Measurements from ENCODE around the gene TOM1. TPM values are rescaled to one million over a fixed set of nuclear protein-coding genes. Genes with fewer than 3 reads are reported as not detected.
A peak's percentile ranks its signal among the peaks of the same experiment; 100 is the strongest.

Gene TOM1
- total and polyA plus RNA-seq, 2 of the 13 experiments (the other 11 are each of a cell fraction or from before 2014, with no cell fraction given), result 30.8 to 87.3 TPM

GRCh38 chr22:35380537-35381423 is 81.1 kb downstream of the TOM1 start, which contains the start of gene HMOX1 (continued):
- TF ChIP-seq, protein P1, sequence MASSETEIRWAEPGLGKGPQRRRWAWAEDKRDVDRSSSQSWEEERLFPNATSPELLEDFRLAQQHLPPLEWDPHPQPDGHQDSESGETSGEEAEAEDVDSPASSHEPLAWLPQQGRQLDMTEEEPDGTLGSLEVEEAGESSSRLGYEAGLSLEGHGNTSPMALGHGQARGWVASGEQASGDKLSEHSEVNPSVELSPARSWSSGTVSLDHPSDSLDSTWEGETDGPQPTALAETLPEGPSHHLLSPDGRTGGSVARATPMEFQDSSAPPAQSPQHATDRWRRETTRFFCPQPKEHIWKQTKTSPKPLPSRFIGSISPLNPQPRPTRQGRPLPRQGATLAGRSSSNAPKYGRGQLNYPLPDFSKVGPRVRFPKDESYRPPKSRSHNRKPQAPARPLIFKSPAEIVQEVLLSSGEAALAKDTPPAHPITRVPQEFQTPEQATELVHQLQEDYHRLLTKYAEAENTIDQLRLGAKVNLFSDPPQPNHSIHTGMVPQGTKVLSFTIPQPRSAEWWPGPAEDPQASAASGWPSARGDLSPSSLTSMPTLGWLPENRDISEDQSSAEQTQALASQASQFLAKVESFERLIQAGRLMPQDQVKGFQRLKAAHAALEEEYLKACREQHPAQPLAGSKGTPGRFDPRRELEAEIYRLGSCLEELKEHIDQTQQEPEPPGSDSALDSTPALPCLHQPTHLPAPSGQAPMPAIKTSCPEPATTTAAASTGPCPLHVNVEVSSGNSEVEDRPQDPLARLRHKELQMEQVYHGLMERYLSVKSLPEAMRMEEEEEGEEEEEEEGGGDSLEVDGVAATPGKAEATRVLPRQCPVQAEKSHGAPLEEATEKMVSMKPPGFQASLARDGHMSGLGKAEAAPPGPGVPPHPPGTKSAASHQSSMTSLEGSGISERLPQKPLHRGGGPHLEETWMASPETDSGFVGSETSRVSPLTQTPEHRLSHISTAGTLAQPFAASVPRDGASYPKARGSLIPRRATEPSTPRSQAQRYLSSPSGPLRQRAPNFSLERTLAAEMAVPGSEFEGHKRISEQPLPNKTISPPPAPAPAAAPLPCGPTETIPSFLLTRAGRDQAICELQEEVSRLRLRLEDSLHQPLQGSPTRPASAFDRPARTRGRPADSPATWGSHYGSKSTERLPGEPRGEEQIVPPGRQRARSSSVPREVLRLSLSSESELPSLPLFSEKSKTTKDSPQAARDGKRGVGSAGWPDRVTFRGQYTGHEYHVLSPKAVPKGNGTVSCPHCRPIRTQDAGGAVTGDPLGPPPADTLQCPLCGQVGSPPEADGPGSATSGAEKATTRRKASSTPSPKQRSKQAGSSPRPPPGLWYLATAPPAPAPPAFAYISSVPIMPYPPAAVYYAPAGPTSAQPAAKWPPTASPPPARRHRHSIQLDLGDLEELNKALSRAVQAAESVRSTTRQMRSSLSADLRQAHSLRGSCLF (CRISPR knock-in tag; IDR thresholded peaks at IDR 0.05; ENCODE audit: borderline replicate concordance), result no peak
- TF ChIP-seq HNRNPL (IDR thresholded peaks at IDR 0.05; ENCODE audit: low read depth, low read length), result peak; percentile 83; the same call in 1 of the 2 replicates
- TF ChIP-seq IRF2 (CRISPR knock-in tag; IDR thresholded peaks at IDR 0.05), result peak; percentile 66; the same call in 1 of the 2 replicates
- TF ChIP-seq HNF4G (IDR thresholded peaks at IDR 0.05; ENCODE audit: borderline replicate concordance, low read depth, low read length), result peak; percentile 41; the same call in 1 of the 2 replicates
- TF ChIP-seq HNF4G (CRISPR knock-in tag; IDR thresholded peaks at IDR 0.05; ENCODE audit: borderline replicate concordance, low read depth), result no peak
- no peak for TF ChIP-seq PAX8 (CRISPR knock-in tag; IDR thresholded peaks at IDR 0.05; ENCODE audit: borderline replicate concordance)
- TF ChIP-seq ZBTB20 (CRISPR knock-in tag; IDR thresholded peaks at IDR 0.05; ENCODE audit: borderline replicate concordance, low read depth), result peak; percentile 49; the same call in 1 of the 2 replicates
- TF ChIP-seq, protein P2, sequence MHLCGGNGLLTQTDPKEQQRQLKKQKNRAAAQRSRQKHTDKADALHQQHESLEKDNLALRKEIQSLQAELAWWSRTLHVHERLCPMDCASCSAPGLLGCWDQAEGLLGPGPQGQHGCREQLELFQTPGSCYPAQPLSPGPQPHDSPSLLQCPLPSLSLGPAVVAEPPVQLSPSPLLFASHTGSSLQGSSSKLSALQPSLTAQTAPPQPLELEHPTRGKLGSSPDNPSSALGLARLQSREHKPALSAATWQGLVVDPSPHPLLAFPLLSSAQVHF (CRISPR knock-in tag; IDR thresholded peaks at IDR 0.05), result no peak
- TF ChIP-seq MYPOP (CRISPR knock-in tag; IDR thresholded peaks at IDR 0.05), result peak; percentile 57; the same call in 1 of the 2 replicates
- peak; percentile 32; the same call in 1 of the 2 replicates for TF ChIP-seq ELF1 (CRISPR knock-in tag; IDR thresholded peaks at IDR 0.05)
- TF ChIP-seq ZFP91 (CRISPR knock-in tag; IDR thresholded peaks at IDR 0.05; ENCODE audit: borderline replicate concordance), result peak; percentile 88
- peak; percentile 69; the same call in 1 of the 2 replicates for TF ChIP-seq YEATS4 (CRISPR knock-in tag; IDR thresholded peaks at IDR 0.05; ENCODE audit: borderline replicate concordance)
